CD4-positive, alpha-beta T cell treated with Interleukin-6 at 100 ng/mL for 8 hours (primary cell): ENCODE results near the gene SUGCT.

Experiments
- DNase-seq: peaks from one replicate; pipeline ENCODE4 v3.0.0-alpha.2; 2020; ENCODE audit warnings: mixed read lengths, low spot score

The SUGCT gene

DNA sequence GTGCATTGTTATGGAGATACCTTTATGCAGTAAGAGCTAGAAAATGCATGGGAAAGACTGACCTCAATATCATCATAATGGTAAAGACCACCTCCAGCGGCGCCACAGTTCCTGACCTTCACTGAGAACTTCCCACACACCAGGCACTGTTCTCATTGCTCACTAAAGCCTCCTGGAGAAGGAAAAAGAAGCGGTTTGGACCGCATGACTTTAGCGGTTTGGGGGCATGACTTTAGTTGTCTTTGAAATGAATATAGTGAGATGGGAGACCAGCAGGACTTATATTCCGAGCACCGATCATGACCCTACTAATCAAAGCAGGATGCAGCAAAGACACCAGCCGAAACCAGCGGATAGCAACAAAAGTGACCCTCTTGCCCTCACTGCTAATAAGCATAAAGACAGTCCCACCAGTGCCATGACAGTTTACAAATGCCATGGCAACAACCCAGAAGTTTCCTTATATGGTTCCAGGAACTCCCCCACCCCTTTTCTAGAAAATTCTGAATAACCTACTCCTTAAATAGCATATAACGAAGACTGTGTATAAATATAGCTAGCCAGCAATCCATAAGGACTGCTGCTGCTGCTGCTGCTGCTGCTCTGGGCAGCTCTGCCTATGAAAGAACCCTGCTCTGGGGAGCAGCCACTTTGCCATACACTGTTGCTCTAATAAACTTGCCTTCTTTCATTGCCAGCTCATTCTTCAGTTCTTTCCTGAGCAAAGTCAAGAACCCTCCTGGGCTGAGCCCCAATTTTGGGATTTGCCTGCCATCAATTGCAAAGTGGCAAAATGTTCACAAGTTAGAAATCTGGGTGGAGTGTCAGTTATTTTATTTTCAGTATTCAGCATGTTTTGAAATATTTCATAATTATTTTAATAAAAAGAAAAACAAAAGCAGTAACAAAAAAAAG, 694.1 kb downstream of the SUGCT start:
- DNase-seq, result no peak

DNA sequence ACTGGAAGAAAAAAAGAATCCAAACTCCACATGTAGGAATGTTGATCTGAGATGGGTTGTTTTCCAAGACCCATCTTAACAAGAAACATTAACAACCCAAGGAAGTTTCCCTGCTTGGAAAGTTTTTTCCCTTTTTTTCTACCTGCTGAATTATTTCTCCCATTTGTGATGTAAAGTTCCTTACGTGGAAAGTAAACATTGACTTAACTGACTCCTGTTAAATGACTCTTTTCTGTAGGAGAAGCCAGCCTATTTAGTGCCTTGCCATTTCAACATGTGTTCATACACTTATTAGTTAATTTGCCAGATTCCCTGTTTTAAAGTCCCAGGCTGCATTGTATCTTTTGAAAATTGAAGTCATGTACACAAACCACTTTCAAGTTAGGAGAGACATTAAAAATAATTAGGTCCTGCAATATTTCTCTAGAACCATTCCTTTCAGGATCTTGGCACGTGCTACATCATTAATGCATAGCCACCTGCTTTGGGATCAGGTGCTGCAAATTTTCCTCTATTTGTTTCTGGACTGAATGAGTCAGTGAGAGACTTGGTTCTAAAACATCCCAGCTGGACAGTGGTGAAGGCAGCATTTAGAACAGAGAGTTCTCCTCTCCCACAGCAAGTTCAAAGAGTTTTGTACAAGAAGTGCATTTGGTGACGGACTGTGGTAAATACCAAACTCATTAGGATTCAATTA, 698.5 kb downstream of the SUGCT start:
- DNase-seq, result no peak

DNA sequence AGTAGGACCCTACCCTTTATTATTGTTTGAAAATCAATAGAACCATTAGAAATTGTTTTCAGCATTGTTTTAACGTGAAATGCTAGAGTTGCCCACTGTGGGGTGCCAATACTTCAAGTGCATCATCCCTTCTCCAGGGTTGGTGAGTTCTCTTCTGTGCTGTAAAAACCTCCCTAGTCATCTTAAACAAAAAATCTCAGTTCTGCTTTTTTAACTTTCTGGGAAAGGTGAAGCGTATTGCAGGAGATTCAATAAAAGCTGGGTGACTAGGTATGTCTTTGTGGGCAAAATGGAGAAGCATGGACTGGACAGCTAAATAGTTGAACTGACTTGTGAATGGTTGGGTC, 699.1 kb downstream of the SUGCT start:
- no peak for DNase-seq

DNA sequence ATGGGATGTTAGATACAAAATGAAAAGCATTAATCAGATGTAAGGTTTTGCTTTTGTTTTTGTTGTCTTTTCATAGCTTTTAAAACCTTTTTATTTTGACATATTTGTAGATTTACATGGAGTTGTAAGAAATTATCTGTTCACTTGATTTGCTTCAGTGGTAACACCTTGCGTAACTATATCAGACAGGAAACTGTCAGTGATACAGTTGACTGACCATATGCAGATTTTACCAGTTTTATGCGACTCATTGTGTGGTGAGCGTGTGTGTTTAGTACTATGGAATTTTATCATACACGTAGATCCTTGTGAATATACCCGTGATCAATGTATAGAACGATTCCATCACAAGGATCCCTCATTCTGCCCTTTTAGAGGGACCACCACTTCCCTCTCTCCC, 701.4 kb downstream of the SUGCT start:
- DNase-seq, result no peak

DNA sequence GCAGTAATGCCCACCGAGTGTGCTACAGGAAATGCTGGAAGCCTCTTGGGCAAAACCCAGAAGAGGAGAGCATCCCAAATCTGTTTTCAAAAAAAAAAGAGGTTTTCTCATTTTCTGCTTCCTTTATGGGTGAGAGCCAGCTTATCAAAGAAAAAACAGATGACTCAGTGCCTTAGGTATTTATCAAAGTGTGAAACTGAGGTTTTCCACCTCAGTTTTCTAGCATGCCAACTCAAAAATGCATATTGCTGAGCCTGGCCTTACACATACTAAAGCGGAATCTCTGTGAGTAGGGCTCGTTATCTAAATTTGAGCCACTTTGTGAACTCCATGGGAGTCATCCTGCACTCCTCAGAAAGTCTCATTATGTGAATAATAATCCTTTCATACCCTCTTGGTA, 705.1 kb downstream of the SUGCT start:
- no peak for DNase-seq

DNA sequence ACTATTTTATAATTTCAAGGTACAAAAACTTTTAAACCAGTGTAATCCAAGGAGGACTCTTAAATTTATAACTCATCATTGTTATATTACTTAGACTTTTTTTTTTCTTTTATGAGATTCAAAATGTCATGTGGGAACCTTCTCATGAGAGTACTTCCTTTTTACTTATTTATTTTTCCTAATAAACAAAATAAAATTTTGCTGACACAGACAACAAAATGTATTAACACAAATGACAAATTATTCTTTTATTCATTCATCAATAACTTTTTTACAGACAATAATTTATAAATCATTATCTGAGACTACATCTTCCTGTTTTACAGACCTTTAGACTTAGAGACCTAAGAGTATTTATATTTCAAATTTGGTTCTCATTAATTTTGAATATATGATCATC, 706.2 kb downstream of the SUGCT start:
- no peak for DNase-seq

DNA sequence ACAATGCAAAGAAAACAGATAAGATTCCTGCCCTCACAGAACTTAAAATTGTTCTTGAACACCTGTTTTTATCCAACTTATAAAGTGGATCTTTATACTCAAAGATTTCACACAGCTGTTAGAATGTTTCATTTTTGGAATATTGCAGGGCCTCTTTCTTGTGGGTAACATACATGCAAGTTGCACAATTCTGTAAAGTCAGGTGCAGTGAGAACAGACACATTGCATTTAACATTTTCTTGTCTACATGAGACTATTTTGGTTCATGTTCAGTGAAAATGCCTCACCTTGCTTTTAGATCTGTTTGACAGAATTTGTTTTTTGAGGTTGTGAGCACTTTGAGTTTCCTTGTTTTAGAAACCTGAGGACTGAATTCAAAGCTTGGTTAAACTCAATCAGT, 707.8 kb downstream of the SUGCT start:
- DNase-seq, result no peak

DNA sequence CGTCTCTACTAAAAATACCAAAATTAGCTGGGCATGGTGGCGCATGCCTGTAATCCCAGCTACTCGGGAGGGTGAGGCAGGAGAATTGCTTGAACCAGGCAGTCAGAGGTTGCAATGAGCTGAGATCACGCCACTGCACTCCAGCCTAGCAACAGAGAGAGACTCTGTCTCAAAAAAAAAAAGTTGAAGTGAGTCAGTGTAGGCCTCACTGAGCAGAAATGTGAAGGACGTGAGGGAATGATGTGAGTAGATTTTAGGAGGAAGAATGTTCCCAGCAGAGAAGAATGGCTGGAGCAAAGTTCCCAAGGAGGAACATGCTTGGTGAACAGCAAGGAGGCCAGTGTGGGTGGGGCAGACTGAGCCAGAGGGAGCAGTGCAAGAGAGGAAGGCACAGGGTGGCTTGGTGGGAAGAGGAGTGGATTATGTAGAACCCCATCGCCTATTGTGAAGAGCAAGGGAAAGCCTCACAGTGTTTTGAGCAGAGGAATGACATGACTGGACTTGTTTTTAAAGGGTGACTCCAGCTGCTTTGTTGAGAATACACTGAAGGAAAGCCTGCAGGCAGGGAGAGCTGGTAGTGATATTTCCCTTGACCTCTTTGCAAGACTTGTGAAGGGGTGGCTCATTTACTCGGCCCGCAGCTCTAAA, 708.7 kb downstream of the SUGCT start:
- no peak for DNase-seq

DNA sequence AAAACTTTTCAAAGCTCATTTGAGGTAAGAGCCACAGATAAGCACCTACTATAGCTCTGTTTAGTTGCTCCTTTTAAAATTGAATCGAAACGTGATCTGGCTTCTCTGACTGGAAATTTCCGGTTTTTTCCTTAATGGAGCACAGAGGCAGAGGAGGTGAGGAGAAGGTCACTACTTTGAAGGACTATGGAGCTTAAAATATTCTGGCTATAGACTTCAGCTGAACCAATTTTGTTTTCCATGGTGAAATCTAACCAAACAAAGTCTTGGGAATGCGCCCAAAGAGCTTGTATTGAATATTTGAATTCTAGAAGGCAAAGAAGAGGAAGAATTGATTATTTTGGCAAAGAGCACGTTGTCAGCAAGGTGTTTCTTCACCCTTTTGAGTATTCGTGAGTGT, 711.1 kb downstream of the SUGCT start:
- DNase-seq, result no peak

DNA sequence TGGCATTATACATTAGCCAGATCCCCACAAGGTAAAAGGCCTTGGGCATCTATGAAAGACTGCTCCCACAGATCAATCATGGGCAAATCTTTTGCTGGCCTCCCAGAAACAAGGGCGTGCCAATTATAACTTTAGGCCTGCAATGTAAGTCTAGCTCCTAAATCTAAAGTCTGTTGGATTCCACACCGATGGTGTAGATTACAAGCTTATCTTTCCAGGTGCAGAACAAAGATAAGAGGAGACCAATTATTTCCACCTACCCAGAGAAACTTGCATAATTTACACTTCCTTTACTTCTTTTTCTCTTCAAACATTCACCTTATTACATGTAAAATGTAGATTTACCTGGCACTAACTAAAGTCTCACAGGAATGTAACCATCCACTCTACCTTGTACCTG, 713.1 kb downstream of the SUGCT start:
- DNase-seq, result no peak

DNA sequence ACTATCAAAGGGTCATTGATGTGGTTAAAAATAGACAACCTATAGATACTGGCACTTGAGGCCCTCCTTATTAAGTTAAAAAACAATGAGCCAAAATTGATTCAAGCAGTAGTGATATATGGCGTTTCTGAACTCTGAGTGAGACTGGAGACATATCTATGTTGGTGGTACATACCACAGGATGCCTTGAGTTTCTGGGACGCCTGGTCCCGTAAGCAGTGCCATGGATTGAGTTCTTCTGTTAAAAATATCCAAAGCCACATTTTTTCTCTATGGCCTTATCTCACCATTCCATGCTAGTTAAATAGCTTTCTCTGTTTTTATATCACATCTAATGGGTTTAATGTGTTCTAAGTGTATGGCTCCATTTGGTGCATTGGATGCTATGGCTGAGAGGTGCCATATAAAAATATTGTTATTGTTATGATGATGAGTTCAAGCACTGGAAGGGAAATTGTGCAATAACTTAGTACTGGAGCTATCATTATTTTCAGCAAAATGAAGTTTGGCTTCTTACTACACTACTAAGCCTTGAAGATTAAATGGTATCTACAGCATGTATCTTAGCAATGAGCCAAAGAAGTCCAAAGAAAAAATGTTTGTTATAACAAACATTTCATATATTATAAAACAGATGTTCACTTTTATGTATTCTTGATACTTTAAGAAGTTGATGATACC, 713.9 kb downstream of the SUGCT start:
- no peak for DNase-seq

DNA sequence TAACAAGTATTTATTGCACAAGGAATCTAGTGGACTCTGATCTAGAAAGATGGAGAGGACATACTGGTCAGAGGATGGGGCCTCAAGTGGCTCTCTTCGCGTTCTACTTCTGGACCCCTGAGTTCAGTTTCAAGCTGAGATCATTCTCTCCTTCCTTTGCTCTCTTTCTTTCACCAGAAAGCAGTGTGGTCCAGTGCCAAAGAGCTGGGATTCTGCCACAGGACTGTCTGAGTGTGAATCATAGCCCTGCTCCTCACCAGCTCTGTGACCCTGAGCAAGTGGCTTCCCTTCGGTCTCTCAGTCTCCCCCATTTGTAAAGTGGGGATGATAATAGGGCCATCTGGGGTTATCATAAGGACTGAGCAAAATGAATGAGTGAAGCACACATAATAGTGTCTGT, 715.2 kb downstream of the SUGCT start:
- no peak for DNase-seq

DNA sequence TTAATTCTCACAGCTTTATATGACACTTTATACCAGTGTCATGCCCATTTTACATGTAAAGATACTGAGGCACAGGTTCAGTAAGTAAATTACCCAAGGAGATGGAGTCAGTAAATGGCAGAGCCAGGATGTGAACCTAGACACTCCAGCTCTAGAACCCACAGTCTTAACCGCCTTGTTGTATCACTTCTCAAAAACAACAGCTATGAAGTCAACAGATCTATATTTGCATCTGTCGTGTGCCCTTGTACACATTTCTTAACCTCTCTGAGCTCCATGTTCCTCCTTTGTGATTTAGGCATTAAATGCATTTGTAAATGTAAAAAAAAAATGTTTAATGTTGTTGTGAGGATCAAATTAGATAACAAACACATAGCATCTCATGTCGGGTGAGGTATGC, 716.2 kb downstream of the SUGCT start:
- no peak for DNase-seq

DNA sequence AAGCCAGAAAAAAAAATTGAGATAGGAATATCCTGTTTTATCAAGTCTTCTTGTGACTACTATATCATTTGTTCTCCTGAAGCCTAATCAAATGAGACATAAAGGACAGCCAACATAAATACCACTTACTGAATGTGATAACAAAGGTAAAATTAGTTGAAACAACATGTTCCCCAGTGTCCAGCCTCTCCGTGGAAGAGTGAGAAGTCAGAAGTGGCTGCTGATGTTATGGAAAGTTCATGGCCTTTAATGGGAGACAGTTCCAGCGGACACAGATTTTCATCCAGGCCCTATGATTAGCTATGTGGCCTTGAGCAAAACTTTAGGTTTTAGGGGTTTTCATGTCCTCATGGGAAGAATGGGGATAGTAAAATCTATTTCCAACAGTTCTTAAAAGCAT, 724.3 kb downstream of the SUGCT start:
- no peak for DNase-seq

DNA sequence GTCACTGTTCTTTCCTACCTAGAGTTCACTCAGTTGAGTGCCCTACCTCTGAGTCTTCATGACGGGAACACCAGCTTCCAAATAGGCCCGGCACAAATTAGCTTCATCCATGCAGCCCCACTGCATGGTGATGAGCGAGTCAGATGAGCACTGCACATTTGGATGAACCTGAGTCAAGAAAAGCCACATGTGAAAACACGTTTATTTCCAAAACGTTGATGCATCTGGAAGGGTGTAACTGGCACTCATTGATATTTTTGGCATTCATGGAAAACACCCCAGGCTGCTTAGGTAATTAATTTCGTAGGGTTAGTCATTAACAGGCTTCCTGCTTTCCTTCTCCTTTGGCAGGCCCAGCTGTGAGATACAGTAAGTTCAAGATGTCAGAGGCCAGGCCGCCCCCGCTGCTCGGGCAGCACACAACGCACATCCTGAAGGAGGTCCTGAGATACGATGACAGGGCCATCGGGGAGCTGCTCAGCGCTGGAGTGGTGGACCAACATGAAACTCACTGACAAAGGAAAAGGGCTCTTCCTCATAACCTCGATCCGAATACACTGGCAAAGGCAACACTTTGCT, 725.2 kb downstream of the SUGCT start:
- DNase-seq, result no peak

DNA sequence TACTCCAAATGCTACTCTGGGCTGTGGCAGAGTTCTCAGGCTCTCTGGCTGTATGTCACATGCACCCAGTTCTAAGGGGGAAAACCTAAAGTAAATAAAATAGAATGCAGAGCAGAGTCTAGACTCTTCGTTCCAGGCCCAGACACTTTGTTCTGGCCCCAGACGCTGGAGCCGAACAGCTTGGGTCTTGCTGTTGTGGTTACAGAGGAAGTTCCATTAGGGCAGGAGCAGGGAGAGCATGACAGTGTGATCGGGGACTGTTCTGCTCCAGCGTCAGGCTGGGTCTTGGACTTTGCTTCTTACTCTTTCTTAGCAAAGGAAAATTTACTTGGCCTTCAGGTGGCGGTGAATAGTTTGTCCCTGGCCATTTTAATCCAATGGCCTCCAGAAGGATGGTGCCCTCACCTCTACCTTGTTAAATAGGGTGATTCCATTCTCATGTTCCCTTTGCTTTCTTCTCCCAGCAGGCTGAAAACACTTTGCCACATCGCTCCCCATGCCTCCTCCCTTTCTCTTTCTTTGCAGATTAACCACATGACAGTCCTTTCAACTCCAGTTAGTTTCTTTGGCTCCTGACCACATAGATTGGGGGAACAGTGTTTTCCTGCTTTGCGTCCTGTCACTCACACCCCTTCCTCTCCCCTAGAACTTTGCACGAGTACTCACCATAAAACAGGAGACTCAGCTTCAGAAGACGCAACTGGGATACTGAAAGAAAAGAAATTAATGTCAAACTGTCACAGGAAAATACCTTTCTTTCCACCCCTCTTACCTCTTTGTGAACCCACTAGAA, 730.8 kb downstream of the SUGCT start:
- DNase-seq, result no peak

DNA sequence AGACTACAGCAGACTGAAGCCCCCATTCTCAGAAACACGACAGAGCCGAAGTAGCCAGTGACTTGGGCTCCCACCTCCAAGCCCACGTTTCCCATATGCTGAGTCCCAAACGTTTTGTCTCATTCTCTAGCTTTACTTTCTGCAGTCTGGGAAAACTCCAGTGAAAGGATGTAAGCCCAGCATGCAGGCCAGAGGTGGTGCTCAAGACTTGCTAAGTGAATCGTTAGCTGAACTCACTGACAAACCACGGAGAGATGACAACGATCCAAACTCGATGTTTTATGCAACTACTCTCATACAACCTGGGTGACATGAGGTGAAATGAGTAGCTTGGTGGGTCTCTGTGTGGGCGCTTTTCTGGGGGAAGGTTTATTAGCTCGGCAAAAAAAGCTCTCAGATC, 731.8 kb downstream of the SUGCT start:
- no peak for DNase-seq

DNA sequence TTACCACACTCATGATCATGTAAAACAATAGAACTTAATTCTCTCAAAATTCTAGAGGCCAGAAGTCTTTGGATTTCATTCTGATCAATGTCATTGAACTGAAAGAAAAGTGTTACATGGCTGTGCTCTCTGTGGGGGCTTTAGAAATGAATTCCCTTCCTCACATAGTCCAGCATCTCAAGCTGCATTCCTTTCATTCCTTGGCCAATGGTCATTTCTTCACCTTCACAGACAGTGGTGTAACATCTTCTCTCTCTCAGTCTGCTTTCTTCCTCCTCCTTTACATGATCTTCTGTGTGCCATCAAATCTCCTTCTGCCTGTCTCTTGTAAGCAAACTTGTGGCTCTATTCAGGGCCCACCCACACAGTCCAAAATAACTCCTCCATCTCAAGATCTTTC, 735.3 kb downstream of the SUGCT start:
- no peak for DNase-seq

DNA sequence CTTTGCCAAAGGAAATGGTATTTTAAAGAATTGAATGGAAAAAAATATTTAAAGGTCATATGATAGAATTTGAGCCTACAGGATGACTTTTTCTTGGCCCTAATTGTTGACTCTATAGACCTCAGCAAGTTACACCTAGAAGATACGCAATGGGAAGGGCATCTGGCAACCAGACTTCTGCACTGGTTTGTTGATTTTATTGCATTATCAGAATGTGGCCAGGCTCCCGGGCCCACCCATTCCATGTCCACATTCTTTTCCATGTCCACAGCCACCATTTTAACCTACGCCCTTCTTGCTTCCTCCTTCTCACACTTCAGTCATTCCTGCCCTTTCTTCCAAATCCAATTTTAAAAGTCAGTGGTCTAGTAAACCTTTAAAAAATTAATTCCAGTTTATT, 738.4 kb downstream of the SUGCT start:
- DNase-seq, result no peak

DNA sequence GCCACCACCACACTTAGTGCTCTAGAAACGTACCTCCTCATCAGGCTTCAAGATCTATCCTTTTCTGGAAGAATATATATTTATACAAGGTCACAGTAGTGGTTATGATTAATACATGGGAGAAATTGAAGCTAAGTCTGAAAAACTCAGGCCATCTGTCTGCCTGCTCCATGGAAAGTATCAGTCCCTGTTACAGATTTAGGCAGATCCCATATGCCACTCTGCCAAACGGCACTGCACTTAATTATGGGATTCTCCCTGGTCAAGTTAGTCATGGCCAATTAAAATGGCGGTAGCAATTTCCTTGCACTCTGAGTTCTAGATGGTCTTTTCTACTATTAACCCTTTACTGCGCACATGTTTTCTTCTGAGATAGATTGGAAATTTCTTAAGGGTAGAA, 740.0 kb downstream of the SUGCT start:
- no peak for DNase-seq

DNA sequence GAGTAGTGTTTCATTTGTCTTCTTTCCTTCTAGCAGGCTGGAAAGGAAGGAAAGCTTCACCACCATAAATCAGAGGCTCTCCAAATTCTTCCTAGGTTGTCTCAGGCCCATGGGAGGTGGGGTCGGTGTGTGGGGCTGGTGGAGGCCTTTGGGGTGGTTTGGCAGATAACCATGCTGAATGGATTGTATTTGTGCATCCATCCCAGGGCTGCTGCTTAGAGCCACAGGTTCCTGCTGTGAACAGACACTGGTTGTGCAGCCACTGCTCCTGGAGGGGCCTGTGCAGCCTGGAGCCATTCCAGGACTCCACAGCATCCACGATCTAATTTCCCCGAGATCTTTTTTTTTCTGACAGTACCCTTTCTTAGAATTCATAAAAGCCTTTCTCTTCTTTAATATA, 741.8 kb downstream of the SUGCT start:
- DNase-seq, result no peak
